Mucosa of rectum (tissue), 2 donors: ENCODE results near the gene ANKHD1.
"Not testable (repeated sequence)": the region's sequence is repeated elsewhere in the genome, so short reads cannot be mapped to it uniquely, and the experiment has no call there.

Experiments
- H3K27ac ChIP-seq, 2 donors: one replicate each; pipeline ENCODE4 v1.7.0; 2013; ENCODE audit warnings: inconsistent platforms in 2 of 2, low read depth in 2 of 2, low read length in 2 of 2
- H3K27me3 ChIP-seq, 2 donors: one replicate each; pipeline ENCODE4 v1.7.0; 2013; ENCODE audit warnings: low read length in 2 of 2; ENCODE audit not compliant: control insufficient read depth in 2 of 2, insufficient read depth in 2 of 2
- H3K36me3 ChIP-seq, 2 donors: one replicate each; pipeline ENCODE4 v1.7.0; 2013; ENCODE audit warnings: low read length in 2 of 2; ENCODE audit not compliant: control insufficient read depth in 2 of 2, insufficient read depth in 2 of 2
- H3K4me1 ChIP-seq, 2 donors: one replicate each; pipeline ENCODE4 v1.7.0; 2013; ENCODE audit warnings: low read length in 2 of 2, mild to moderate bottlenecking in 1 of 2; ENCODE audit not compliant: control insufficient read depth in 2 of 2, insufficient read depth in 2 of 2
- H3K4me3 ChIP-seq, 2 donors: one replicate each; pipeline ENCODE4 v1.7.0; 2013; ENCODE audit warnings: low read length in 2 of 2
- H3K9ac ChIP-seq, 2 donors: one replicate each; pipeline ENCODE4 v1.7.0; 2013; ENCODE audit warnings: low read length in 2 of 2, low read depth in 1 of 2, mild to moderate bottlenecking in 1 of 2
- H3K9me3 ChIP-seq, 2 donors: one replicate each; pipeline ENCODE4 v1.7.0; 2013; ENCODE audit warnings: low read length in 2 of 2; ENCODE audit not compliant: control insufficient read depth in 2 of 2
- donor health status: healthy.
- donor health status: Normal muscosa, but diverticular disease.

Gene ANKHD1

GRCh38 chr5:140579188-140579747 lies 177.6 kb downstream of the ANKHD1 start:
- not testable (repeated sequence) for H3K9ac ChIP-seq, H3K27me3 ChIP-seq, H3K9me3 ChIP-seq, H3K27ac ChIP-seq, H3K36me3 ChIP-seq, H3K4me3 ChIP-seq, H3K4me1 ChIP-seq

GRCh38 chr5:140587495-140587894 lies 185.9 kb downstream of the ANKHD1 start:
- Histone ChIP-seq H3K36me3 (no peaks in the 10 kb centered on the region), H3K9ac (no peak overlapping the region), H3K27ac (no peak overlapping the region), H3K4me3 (no peak overlapping the region), H3K9me3 (no peaks in the 10 kb centered on the region), H3K27me3 (no peaks in the 10 kb centered on the region), H3K4me1 (peaks cover 0 to 2% of the 10 kb centered on the region in 2 donors)

DNA sequence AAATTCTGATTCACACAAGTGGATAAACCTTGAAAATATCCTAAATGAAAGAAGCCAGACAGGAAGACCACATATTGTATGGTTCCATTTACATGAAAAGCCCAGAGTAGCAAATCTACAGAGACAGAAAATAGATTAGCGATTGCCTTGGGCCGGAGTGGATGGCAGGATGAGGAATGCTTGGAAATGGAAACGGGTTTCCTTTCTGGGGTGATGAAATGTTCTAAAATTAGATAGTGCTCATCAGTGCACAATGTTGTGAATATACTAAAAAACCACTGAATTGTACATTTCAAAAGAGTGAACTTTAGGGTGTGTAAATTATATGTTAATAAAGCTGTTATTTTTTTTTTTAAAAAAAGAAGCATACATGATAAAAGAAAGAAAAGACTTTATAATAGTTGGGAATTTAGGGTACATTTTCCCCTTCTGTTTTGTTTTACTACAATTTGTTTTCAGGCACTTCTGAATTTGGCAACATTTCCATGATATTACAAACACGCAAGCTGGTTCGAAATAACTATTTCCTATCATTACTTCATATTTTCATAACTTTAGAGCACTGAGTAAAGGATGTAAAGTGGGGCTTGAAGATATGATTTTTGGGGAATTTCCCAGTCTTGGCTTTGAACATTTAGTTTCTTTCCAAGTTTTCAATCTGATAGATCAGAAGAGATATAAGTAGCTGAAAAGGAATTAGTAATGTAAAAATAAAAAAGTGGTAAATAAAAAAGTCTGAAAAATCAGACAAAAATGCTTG lies 186.9 kb downstream of the ANKHD1 start:
- Histone ChIP-seq H3K27ac (no peak overlapping the region), H3K9me3 (no peaks in the 10 kb centered on the region), H3K36me3 (no peaks in the 10 kb centered on the region), H3K9ac (no peak overlapping the region), H3K27me3 (no peaks in the 10 kb centered on the region), H3K4me1 (peaks cover 0 to 2% of the 10 kb centered on the region in 2 donors), H3K4me3 (no peak overlapping the region)
